GM21528 (cell line): Measurements from ENCODE around the gene CER1.

Experiments used
- ATAC-seq: cut with Tn5 transposase; IDR thresholded peaks from one replicate; pipeline ENCODE4 v1.9.1; 2021; ENCODE audit warnings: mild to moderate bottlenecking, moderate library complexity; ENCODE audit not compliant: unreplicated experiment, low FRiP score

CER1 gene

DNA sequence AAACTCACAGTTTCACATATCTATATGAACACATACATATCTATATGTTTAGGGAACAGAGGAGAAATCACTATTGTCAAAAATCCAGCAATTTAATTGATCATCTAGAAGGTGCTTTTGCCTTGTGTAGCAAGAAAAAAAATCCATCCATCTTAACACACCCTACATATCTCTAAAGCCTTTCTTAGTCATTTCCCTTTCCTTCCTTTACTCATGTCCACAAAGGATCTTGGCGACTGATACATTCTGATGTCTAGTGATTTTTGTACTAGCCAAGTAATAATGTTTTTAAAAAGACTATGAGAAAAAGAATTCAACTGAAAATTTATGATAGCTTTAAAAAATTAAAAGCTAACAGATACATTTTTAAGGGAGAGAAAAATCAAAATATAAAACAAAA is 51.8 kb downstream of the CER1 start:
- no peak for ATAC-seq
